ENCODE results near the gene PTPRN2. TPM values are rescaled to one million over a fixed set of nuclear protein-coding genes. Genes with fewer than 3 reads are reported as not detected.

PTPRN2 gene
- total and polyA plus RNA-seq, 9 of the 15 experiments (the other 6 are each of a cell fraction or from before 2014, with no cell fraction given) = not detected

GRCh38 chr7:158563911-158564662, 23.5 kb downstream of the PTPRN2 start:
- H4K20me1 ChIP-seq (replicated peaks; ENCODE audit: control insufficient read depth, insufficient read depth, low read length) = no peaks in the 10 kb centered on the region; the same call in 1 of the 2 replicates
- H3K36me3 ChIP-seq (ENCODE audit: control insufficient read depth, insufficient read depth, low read length) = no peaks in the 10 kb centered on the region
- no peak overlapping the region for H2AFZ ChIP-seq (ENCODE audit: low read depth, low read length)
- H3K79me2 ChIP-seq (ENCODE audit: control insufficient read depth, insufficient read depth, low read length) = no peaks in the 10 kb centered on the region
- DNase-seq (ENCODE audit: extremely low read depth in 1 of 4, low spot score in 3 of 4) (no peak), ATAC-seq (no peak), FAIRE-seq (no peak)
- no peak overlapping the region for H3K9ac ChIP-seq (ENCODE audit: insufficient read depth in 1 of 2, low read depth in 2 of 2, low read length in 2 of 2)
- peaks cover 67 to 82% of the 10 kb centered on the region in 2 experiments for H3K27me3 ChIP-seq (ENCODE audit: control insufficient read depth in 2 of 2, insufficient read depth in 2 of 2, low read length in 2 of 2)
- H3K9me1 ChIP-seq (ENCODE audit: control insufficient read depth, insufficient read depth, low read length) = no peaks in the 10 kb centered on the region
- ChIA-PET CTCF (ENCODE audit: low intra/inter-chr PET ratio) (no interaction called here), POLR2A (interaction anchor here (0.6 kb wide), 1 partner anchor 453 kb away, joined by 3 read pairs; no protein-coding TSS in a partner anchor)
- H3K4me2 ChIP-seq (ENCODE audit: insufficient read depth, low read length) = no peak overlapping the region
- no peaks in the 10 kb centered on the region for H3K9me3 ChIP-seq (replicated peaks; ENCODE audit: control insufficient read depth, insufficient read depth, low read depth, low read length)
- peaks cover 0 to 1% of the 10 kb centered on the region in 2 experiments; a peak in 1 of 5 replicates for H3K4me1 ChIP-seq (replicated peaks in 1 of 2; ENCODE audit: control insufficient read depth in 2 of 2, insufficient read depth in 2 of 2, low read length in 2 of 2)
- in situ Hi-C loops (cut with MboI) (no loop called here), intact Hi-C loops (cut with micrococcal nuclease) (loop anchor here (5.0 kb wide), 1 partner anchor 1097 kb away; no protein-coding TSS in a partner anchor)
- 1% methylated on average over 10 of the region's 11 CpGs for WGBS (ENCODE audit: insufficient coverage, low coverage, missing lambda C conversion rate)
- H3K27ac ChIP-seq (ENCODE audit: extremely low read depth, low read depth, low read length) = no peak overlapping the region
- H3K4me3 ChIP-seq = no peak overlapping the region
- no peak for TF ChIP-seq ZNF239 (CRISPR knock-in tag; IDR thresholded peaks at IDR 0.05)
- TF ChIP-seq ESRRB (CRISPR knock-in tag; IDR thresholded peaks at IDR 0.05; ENCODE audit: borderline replicate concordance) = no peak
- TF ChIP-seq PCBP1 (IDR thresholded peaks at IDR 0.05; ENCODE audit: low read depth, low read length, poor library complexity, severe bottlenecking) = no peak
- TF ChIP-seq, protein P1, sequence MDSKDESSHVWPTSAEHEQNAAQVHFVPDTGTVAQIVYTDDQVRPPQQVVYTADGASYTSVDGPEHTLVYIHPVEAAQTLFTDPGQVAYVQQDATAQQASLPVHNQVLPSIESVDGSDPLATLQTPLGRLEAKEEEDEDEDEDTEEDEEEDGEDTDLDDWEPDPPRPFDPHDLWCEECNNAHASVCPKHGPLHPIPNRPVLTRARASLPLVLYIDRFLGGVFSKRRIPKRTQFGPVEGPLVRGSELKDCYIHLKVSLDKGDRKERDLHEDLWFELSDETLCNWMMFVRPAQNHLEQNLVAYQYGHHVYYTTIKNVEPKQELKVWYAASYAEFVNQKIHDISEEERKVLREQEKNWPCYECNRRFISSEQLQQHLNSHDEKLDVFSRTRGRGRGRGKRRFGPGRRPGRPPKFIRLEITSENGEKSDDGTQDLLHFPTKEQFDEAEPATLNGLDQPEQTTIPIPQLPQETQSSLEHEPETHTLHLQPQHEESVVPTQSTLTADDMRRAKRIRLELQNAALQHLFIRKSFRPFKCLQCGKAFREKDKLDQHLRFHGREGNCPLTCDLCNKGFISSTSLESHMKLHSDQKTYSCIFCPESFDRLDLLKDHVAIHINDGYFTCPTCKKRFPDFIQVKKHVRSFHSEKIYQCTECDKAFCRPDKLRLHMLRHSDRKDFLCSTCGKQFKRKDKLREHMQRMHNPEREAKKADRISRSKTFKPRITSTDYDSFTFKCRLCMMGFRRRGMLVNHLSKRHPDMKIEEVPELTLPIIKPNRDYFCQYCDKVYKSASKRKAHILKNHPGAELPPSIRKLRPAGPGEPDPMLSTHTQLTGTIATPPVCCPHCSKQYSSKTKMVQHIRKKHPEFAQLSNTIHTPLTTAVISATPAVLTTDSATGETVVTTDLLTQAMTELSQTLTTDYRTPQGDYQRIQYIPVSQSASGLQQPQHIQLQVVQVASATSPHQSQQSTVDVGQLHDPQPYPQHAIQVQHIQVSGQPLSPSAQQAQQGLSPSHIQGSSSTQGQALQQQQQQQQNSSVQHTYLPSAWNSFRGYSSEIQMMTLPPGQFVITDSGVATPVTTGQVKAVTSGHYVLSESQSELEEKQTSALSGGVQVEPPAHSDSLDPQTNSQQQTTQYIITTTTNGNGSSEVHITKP (IDR thresholded peaks at IDR 0.05; ENCODE audit: partially characterized antibody) = no peak
- no peak for TF ChIP-seq MTA2 (IDR thresholded peaks at IDR 0.05; ENCODE audit: low read depth)
- TF ChIP-seq ZNF384 (IDR thresholded peaks at IDR 0.05; ENCODE audit: low read depth, low read length) = no peak
- BruUV-seq (replicated peaks) = no TSS peak
